B cell (primary cell): ENCODE data around the gene INTS6L.

ENCODE experiments used
- EZH2 ChIP-seq: IDR thresholded peaks from 2 replicates; pipeline ENCODE4 v1.6.1; 2012; ENCODE audit warnings: borderline replicate concordance, low read depth, mild to moderate bottlenecking, moderate library complexity, low read length; ENCODE audit not compliant: insufficient read depth, poor library complexity, severe bottlenecking
- TF ChIP-seq, protein P1 (sequence below): fragments of 200-600 bp; IDR thresholded peaks from one replicate; pipeline ENCODE4 v1.8.0; 2022; ENCODE audit warnings: antibody characterized with exemption, mild to moderate bottlenecking

DNA sequence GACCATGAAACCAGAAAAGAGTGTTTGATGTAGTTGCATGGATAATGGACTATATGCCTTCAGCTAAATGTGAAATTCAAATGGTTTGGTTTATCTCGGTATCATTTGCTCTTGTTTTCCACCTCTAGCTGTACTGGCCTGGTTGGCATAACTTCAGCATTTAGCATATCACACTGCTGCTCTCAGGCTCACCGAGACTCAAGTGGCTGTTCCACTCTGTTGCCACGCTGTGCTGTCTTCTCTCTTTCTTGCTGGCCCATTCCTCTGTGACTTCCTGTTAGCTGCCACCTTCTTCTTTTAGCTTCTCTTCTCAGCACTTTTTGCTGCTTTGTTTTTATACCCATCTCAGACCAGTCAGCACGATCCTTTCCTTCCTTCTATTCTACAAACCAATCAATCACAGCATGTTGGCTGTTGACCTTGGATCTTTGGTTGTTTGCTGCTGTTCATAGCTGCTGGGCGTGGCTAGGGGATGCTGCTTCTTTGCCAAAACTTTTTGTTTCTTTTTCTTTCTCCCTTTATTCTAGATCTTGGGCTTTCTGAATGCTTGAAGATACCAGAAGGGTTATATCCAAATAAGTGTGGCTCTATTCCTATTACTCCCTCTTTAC is 24.0 kb downstream of the INTS6L start:
- TF ChIP-seq, protein P1, sequence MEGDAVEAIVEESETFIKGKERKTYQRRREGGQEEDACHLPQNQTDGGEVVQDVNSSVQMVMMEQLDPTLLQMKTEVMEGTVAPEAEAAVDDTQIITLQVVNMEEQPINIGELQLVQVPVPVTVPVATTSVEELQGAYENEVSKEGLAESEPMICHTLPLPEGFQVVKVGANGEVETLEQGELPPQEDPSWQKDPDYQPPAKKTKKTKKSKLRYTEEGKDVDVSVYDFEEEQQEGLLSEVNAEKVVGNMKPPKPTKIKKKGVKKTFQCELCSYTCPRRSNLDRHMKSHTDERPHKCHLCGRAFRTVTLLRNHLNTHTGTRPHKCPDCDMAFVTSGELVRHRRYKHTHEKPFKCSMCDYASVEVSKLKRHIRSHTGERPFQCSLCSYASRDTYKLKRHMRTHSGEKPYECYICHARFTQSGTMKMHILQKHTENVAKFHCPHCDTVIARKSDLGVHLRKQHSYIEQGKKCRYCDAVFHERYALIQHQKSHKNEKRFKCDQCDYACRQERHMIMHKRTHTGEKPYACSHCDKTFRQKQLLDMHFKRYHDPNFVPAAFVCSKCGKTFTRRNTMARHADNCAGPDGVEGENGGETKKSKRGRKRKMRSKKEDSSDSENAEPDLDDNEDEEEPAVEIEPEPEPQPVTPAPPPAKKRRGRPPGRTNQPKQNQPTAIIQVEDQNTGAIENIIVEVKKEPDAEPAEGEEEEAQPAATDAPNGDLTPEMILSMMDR = no peak
- no peak for TF ChIP-seq EZH2
